HG02852 (cell line): Measurements from ENCODE around the gene IFNAR2.
"Not testable (repeated sequence)": the region's sequence is repeated elsewhere in the genome, so short reads cannot be mapped to it uniquely, and the experiment has no call there.

Experiments used
- ATAC-seq: cut with Tn5 transposase; IDR thresholded peaks from one replicate; pipeline ENCODE4 v1.9.1; 2021; ENCODE audit warnings: mild to moderate bottlenecking, moderate library complexity; ENCODE audit not compliant: unreplicated experiment

Gene IFNAR2

DNA sequence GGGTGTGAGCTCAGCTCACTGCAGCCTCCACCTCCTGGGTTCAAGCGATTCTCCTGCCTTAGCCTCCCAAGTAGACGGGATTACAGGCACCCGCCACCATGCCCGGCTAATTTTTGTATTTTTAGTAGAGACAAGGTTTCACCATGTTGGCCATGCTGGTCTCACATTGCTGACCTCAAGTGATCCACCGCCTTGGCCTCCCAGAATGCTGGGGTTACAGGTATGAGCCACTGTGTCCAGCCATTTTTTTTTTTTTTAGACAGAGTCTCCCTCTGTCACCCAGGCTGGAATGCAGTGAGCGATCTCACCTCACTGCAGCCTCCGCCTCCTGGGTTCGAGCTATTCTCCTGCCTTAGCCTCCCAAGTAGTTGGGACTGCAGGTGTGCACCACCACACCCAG, 13.1 kb downstream of the IFNAR2 start:
- ATAC-seq: not testable (repeated sequence)

DNA sequence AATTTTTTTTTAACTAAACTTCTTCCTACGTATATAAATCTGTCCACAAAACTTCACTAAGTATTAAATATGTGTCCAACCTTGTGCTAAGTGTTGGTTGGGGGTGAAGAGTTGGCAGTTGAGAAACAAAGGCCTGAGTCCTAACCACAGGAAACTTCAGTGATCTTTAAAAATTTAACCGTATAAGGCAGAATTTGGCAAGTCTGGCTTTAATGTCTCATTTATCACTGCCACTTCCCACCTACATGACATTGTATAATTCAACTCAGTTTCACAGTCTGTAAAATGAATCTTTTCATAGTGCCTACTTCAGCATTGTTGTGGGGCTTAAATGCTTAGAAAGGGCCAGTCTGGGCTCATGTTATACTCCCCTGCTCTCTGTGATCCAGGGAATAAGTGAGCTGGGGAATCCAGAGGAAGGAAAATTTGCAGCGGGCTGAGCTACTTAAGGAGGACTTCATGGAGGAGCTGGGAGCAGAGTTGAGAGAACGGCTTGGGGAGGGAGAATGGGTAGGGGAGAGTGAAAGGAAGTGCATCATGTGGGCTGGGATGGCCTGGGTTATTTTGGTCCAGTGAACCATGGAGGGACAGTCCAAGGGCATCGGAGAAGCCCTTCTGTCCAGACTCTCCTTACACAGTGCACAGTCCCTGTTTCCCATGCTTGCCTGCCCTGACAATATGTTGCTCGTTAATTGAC, 14.5 kb downstream of the IFNAR2 start:
- no peak for ATAC-seq

DNA sequence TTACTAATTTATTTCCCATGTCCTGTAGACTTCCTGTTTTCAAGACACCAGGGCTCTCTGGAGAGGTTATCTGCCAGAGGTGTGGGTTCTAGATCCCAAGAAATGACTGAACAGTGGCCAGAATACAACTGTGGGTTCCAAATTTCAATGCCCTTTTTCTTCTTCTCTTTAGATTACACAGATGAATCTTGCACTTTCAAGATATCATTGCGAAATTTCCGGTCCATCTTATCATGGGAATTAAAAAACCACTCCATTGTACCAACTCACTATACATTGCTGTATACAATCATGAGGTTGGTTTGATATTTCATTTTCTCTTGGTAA, 15.0 kb downstream of the IFNAR2 start:
- ATAC-seq: no peak

DNA sequence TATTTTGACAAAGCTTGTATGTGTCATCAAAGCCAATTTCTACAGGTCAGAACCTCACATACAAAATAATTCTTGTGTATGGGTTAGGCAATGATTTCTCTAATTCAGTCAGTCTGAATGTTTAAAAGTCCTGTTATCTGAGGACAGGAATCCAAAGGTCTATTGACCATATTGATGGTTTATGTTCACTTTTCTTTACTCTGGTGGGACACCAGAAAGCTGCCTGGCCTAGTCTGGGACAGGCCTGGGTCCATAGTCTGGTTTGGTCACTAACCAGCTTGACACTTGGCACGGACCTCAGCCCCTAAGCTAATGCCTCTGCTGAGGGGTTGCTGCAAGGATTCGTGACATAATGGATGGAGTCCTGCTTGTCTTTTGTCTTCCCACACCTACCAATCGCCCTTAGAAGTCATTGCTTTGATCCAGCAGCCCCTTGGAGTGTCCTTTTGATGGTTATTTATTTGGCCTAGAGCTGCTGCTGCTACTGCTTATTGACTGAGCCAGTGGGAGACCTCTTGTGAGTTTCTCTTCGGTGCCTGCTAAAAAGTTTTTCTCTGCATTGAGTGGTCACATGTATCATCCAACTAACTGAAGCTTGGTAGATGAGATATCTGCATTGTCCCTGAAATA, 15.7 kb downstream of the IFNAR2 start:
- ATAC-seq: no peak

DNA sequence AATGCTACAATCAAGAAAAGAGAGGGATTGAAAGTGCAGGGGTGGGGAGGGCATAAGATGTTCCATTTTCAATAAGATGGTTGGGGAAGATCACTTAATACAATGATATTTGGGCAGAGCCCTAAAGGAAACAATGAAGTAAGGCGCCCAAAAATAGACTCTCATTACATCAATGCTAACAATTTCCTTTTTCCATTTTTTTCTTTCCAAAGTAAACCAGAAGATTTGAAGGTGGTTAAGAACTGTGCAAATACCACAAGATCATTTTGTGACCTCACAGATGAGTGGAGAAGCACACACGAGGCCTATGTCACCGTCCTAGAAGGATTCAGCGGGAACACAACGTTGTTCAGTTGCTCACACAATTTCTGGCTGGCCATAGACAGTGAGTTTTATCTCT, 16.8 kb downstream of the IFNAR2 start:
- no peak for ATAC-seq

DNA sequence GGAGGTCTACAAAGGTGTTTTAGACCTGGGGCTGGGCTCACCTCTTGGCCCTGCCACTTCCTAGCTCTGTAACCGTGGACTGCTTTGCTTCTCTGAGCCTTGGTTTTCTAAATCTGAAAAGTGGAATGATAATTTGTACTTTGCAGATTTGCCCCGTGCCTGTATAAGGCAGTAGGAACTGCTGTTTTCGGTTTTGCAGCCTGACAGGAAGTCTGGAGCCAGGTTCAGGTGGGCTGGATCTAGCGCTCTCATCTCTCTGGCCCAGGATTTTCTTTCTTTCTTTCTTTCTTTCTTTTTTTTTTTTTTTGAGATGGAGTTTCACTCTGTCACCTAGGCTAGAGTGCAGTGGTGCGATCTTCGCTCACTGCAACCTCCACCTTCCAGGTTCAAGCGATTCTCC, 17.2 kb downstream of the IFNAR2 start:
- no peak for ATAC-seq

DNA sequence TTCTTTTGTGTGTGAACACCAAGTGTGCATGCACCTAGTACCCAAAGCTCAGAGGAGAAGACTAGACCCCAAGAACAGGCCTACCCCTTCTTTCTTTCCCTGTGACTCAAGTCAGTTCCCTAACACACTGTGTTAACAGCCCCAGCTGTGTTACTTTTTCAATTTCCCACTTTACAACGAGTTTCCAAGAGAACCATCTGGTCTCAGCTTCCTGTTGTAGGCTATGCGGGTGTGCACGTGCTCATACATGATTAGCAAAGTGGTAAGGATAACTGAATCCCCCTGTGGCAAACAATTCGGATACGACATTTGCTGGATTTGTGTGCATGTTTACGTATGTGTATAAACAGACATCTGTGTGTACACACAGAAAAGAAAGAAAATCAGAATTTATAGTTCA, 17.9 kb downstream of the IFNAR2 start:
- ATAC-seq: no peak

DNA sequence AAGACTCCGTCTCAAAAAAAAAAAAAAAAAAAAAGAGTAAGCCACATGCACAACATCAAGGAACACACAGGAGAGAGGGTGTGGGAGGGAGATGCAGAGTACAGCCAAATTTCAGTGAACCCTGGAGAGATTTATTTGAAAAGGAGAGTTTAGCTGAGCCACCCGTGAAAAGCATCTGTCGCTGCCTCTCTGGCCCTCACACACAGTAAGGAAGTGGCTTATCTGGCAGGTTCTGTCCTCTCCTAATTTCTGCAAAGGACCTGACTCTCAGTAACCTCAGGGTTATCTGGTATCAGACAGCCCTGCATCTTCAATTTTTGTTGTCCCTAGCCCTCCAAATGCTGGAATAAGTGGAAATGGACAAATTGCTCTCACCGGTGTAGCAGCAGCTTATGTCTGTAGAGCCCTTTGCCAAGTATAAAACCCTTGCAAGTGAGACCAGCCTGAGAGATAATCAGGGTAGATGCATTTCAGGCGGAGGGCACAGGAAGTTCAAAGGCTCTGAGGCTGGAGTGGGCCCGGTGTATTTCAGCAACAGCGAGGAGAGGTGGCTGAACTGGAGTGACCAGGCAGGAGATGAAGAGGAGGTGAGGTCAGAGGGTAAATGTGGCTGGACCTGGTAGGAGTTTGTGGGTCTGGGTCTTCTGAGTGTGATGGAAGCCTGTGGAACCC, 19.7 kb downstream of the IFNAR2 start:
- ATAC-seq: no peak

DNA sequence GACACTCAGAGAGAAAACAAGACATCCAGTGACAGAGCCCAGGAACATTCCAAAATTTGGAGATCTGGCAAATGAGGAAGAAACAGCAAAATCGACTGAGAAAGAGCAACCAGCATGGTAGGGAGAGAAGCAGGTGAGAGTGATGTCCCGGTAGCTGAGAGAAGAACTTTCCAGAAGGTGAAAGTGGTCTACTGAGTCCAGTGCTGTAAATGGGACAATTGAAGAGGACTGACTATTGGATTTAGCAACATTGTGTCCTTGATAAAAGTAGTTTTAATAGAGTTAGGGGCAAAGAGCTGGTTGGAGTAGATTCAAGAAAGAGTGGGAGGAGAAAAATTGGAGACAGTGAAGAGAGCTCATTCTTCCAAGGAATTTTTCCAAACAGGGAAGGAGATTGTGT, 21.4 kb downstream of the IFNAR2 start:
- no peak for ATAC-seq

DNA sequence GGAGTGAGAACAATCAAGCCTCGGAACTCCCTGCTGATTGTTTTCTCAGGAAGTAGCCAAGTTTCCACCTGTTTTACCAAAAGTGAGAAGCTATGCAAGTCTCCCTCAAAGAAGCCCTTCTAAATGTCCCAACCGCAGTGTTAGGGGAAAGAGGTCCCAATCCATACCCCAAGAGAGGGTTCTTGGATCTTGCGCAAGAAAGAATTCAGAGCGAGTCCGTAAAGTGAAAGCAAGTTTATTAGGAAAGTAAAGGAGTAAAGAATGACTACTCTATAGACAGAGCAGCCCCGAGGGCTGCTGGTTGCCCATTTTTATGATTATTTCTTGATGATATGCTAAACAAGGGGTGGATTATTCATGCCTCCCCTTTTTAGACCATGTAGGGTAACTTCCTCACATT, 23.6 kb downstream of the IFNAR2 start:
- not testable (repeated sequence) for ATAC-seq

DNA sequence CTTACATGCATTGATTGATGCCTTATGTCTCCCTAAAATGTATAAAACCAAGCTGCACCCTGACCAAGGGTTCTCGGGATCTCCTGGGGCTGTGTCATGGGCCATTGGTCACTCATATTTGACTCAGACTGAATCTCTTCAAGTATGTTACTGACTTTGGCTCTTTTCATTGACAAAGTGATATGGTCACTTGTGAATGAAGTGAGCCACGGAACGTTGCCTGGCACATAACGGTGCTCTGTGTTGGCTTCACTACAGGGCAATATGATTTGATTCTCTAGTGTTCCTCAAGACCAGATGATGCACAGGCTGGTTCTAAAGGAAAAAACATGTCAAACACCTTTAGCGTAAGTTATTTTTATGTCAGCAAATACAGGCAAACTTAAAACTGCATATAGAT, 25.0 kb downstream of the IFNAR2 start:
- ATAC-seq: no peak

DNA sequence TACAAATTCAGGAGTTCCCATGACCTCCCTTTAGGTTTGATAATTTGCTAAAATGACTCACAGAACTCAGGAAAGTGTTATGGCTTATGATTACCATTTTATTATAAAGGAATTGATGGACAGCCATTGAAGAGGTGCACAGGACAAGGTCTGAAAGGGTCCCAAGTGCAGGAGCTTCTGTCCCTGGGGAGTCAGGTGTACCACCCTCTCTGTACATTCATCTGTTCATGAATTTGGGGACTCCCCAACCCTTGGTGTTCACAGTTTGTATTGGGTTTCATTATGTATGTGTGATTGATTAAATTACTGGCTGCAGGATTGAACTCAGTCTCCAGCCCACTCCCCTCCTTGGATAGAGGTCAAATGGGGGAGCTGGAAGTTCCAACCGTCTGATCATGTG, 25.7 kb downstream of the IFNAR2 start:
- ATAC-seq: no peak

DNA sequence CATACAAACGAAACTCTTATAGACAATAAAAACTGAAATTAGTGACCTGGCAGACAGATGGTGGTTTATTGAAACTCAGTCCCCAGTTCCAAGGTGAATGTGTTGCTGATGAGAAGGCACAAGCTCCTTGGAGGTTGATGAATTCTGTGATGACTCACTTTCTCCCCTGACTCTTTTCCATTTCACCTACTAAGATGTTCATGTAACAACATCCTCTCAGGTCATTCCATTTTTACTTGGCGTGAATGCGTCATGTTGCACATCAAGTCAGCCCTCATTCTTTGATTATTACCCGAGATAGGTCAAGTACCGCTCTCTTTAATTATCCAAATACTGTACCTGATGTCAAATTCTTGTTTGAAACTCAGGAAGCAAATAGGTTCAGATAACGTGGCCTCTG, 26.3 kb downstream of the IFNAR2 start:
- ATAC-seq: no peak

DNA sequence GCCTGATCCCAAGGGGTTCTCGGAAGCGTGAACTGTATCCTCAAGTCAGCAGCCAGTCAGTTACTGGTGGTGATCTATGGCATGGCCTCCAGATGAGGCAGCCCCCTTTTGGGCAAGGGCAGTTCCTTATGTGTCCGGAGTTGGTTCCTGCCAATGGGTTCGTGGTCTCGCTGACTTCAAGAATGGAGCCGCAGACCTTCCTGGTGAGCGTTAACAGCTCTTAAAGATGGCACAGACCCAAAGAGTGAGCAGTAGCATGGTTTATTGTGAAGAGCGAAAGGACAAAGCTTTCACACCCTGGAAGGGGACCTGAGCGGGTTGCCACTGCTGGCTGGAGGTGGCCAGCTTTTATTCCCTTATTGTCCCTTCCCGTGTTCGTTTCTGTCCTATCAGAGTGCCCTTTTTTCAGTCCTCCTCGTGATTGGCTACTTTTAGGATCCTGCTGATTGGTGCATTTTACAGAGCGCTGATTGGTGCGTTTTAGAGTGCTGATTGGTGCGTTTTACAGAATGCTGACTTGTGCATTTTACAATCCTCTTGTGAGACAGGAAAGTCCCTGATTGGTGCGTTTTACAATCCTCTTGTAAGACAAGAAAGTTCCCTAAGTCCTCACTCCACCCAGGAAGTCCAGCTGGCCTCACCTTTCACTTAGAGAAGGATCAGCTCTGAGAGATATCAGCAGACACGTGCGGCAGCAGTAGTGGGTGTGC, 27.5 kb downstream of the IFNAR2 start:
- no peak for ATAC-seq

DNA sequence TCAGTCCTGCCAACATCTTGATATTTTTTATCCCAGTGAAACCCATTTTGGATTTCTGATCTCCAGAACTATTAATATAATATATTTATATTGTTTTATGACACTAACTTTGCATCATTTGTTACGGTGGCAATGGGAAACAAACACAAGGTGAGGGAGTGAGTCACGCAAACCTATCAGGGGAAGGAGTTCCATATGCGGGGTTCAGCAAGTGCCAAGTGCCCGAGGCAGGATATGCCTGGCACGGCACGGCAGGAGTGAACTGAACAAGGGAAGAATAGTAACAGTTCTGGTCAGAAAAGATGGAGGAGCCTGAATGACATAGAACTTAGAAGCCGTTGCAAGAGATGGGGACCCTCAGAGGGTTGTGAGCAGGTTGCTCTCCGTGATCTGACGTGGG, 28.7 kb downstream of the IFNAR2 start:
- ATAC-seq: no peak

DNA sequence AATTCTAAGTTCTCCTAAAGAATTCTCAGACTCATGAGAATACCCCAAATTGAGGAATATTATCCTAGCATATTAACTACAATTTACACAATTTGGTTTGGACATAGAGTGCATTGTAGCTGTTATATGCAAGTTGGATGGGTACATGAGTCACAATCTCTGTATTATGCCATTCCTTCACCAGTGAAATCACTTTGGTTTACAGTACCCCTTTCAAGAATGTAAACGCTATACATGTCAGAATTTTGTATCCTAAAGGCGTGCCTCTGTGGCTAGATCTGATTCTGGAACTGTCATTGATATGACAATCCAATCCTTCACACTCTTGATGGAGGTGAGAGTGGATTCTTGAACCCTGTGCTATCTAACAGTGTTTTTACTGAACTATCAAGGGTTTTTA, 29.7 kb downstream of the IFNAR2 start:
- no peak for ATAC-seq

DNA sequence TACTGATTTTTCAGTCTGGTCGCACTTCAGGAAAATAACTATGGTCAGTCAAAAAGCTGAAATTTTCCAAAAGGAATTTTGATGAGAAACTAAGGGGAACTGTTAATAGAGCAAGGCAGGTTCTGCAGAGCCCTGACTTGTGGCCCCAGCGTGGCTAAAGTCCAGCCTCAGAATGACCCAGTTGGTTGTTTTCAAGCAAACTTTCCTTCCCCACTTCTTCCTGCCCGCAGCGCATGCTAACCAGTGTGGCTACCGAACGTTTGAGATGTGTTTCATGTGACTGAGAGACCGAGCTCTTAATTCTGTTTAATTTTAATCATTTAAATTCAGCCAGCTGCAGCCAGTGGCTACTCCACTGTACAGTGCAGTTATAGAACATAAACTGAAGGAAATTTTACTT, 30.3 kb downstream of the IFNAR2 start:
- no peak for ATAC-seq

DNA sequence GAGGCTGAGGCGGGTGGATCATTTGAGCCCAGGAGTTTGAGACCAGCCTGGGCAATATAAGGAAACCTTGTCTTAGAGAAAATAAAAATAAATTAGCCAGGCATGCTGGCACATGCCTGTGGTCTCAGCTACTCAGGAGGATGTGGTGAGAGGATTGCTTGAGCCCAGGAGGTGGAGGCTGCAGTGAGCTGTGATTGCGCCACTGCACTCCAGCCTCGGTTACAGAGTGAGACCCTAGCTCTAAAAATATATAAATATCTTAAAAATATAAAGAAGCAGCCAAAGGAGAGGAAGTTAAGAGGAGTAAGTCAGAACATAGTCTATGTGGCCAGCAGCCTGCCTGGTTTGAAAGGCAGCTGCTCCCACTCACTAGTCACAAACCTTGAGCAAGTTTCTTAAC, 31.9 kb downstream of the IFNAR2 start:
- no peak for ATAC-seq

DNA sequence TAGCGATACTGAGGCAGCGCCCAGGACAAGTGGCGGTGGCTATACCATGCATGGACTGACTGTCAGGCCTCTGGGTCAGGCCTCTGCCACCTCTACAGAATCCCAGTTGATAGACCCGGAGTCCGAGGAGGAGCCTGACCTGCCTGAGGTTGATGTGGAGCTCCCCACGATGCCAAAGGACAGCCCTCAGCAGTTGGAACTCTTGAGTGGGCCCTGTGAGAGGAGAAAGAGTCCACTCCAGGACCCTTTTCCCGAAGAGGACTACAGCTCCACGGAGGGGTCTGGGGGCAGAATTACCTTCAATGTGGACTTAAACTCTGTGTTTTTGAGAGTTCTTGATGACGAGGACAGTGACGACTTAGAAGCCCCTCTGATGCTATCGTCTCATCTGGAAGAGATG, 33.2 kb downstream of the IFNAR2 start:
- ATAC-seq: no peak

DNA sequence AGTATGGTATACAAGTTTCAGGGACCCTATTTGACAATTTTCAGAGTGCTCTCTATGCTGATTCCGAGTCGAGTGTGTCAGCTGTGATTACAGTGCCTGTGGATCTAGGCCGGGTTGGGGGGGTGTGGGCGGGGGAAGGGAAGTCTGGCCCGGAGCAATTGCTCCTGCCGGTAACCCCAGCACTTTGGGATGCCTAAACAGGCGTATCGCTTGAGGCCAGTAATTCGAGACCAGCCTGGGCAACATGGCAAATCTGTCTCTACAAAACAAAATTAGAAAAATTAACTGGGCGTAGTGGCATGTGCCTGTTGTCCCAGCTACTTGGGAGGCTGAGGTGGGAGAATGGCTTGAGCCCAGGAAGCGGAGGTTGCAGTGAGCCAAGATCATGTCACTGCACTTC, 34.8 kb downstream of the IFNAR2 start:
- ATAC-seq: no peak

DNA sequence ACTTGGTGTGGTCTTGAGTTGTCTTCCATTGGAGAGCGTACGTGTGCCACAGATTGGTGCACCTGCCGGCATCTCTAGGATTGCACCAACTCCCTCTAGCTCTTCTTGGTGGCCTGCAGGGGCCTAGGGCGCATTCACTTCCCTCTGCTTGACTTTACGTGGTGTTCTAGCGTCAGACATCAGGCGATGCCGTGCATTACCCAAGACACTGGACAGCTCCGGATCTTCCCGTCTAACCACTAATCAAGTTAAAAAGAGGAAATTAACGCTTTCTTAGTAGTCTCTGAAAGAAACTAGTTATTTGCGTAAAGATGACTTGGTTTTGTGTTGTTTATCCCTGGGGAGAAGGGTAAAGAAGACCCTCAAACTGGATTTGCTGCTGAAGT, 35.9 kb downstream of the IFNAR2 start:
- ATAC-seq: peak; percentile 28
